ENCODE measurements around the gene CDH23. TPM values are rescaled to one million over a fixed set of nuclear protein-coding genes. Genes with fewer than 3 reads are reported as not detected.
"Not testable (repeated sequence)": the region's sequence is repeated elsewhere in the genome, so short reads cannot be mapped to it uniquely, and the experiment has no call there.

The CDH23 gene
- polyA plus RNA-seq, 4 donors: 0.60 to 2.9 (median 1.5) TPM

DNA sequence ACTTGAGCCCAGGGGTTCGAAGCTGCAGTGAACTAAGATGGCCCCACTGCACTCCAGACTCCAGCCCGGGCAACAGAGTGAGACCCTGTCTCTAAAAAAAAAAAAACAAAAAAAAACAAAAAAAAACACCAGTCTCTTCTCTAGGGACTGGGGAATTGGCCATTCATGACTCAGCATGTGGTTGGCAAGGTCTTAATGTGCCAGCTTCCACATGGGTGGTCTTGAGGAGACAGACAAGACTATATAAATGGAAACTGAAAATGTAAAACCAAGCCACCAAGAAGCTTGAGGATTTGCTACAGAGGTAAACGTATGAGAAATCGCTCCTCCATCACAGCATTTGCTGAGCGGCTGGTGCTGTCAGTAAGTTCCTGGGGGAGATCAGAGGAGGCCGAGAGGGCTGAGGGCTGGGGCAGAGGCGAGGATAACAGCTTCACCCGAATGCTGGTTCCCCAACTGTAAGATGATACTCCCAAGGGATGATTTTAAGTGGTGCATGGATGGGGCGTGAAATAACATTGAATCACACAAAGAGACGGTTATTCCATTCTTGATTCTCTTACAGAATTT lies 194.1 kb downstream of the CDH23 start:
- DNase-seq (ENCODE audit: low read depth in 4 of 4, low spot score in 3 of 4): no peak

DNA sequence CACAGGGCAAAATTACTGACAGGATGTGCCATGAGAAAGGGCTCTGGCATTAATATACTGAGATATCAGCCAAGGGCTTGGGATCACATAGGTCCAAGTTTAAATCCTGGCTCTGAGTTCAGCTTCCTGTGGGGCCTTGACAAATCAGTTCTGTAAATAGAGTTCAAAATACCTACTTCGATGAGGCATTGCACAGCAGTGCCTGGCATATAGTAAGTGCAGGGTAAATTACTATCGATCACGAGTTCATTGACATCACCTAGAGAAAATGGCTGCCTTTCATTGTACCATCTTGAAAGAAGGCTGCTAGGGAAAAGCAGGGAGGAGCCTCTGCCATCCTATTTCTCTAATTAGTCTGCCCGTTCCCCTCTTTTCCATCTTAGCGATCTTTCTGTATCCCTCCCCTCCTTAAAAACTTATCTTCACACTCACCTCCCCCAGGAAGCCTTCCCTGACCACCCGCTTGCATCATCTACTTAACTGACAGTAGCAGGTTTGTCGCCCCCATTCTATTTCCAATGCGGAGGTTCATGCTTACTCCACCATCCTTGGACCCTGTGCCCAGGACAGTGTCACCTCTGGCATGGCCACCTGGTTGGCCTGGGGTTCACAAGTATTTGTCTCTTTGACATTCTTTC lies 198.3 kb downstream of the CDH23 start:
- no peak for DNase-seq (ENCODE audit: low read depth in 4 of 4, low spot score in 3 of 4)

GRCh38 chr10:71595649-71596048 lies 198.9 kb downstream of the CDH23 start:
- no peak for DNase-seq (ENCODE audit: low read depth in 4 of 4, low spot score in 3 of 4)

DNA sequence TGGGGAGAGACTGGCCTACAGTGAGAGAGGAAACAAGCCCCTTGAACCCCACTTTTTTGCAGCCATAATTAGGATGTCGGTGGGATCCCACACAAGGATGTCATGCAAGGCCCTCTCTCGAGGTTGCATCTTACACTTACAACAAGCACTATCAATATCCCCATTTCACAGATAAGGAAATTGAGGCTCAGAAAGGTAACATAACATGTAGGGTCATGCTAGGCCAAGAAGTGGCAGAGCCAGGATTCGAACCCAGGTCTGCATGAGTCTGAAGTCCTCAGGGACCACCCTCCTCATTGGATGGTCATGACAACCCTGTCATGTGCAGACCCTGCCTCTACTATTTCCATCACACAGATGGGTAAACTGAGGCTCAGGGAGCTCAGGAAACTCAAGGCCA lies 199.4 kb downstream of the CDH23 start:
- DNase-seq (ENCODE audit: low read depth in 4 of 4, low spot score in 3 of 4): no peak

DNA sequence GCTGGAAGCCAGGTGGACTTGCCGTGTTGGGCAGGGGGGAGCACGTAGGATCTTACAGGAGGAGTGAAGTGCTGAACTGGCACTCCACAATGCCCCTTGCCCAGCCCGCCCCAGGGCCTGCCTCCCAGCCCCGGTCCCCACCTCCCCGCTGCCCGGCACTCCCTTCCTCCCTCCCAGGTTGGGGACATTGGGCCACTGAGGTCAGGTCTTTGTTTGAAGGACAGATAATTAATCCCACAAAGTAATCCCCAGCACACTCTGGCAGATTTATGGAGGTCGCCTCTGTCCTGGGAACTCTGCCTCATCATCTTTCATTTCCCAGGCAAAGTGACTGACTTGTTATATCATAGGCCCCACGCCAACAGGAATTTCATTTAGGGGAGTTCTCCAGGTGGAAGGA lies 200.0 kb downstream of the CDH23 start:
- DNase-seq (ENCODE audit: low read depth in 4 of 4, low spot score in 3 of 4): no peak

- peak in 1 of 4 donors; percentile 12 for DNase-seq (ENCODE audit: low read depth in 4 of 4, low spot score in 3 of 4)
Observed at GRCh38 chr10:71597821-71598498, 201.2 kb downstream of the CDH23 start.

GRCh38 chr10:71598621-71599055 lies 201.9 kb downstream of the CDH23 start:
- DNase-seq (ENCODE audit: low read depth in 4 of 4, low spot score in 3 of 4): no peak

GRCh38 chr10:71599518-71599917 lies 202.8 kb downstream of the CDH23 start:
- no peak for DNase-seq (ENCODE audit: low read depth in 4 of 4, low spot score in 3 of 4)

- not testable (repeated sequence) for DNase-seq (ENCODE audit: low read depth in 4 of 4, low spot score in 3 of 4)
Observed at GRCh38 chr10:71600242-71600641, 203.5 kb downstream of the CDH23 start.

GRCh38 chr10:71600849-71601248 lies 204.1 kb downstream of the CDH23 start:
- DNase-seq (ENCODE audit: low read depth in 4 of 4, low spot score in 3 of 4): no peak

- no peak for DNase-seq (ENCODE audit: low read depth in 4 of 4, low spot score in 3 of 4)
Observed at GRCh38 chr10:71601273-71601672, 204.6 kb downstream of the CDH23 start.

DNA sequence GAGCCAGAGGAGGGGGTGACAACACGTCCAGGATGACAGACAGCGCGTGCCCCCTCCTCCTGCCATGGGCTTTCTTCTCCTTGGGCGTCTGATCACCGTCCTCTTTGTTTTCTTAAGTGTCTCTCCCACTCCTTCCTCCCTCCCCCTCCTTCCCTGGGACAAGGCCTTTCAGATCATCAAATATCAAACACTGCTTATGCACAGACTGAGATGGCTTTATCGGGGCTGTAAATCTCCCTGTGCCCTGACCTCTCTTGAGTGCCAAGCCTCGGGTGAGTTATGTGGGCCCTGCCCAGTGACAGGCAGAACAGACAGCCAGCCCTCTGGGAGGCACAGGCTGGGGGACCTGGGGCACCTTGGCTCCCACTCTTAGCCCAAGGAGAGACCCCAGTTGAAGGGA lies 206.4 kb downstream of the CDH23 start:
- DNase-seq (ENCODE audit: low read depth in 4 of 4, low spot score in 3 of 4): no peak

- no peak for DNase-seq (ENCODE audit: low read depth in 4 of 4, low spot score in 3 of 4)
Observed at GRCh38 chr10:71603754-71604153, 207.0 kb downstream of the CDH23 start.

GRCh38 chr10:71604324-71605018 lies 207.8 kb downstream of the CDH23 start:
- no peak for DNase-seq (ENCODE audit: low read depth in 4 of 4, low spot score in 3 of 4)

DNA sequence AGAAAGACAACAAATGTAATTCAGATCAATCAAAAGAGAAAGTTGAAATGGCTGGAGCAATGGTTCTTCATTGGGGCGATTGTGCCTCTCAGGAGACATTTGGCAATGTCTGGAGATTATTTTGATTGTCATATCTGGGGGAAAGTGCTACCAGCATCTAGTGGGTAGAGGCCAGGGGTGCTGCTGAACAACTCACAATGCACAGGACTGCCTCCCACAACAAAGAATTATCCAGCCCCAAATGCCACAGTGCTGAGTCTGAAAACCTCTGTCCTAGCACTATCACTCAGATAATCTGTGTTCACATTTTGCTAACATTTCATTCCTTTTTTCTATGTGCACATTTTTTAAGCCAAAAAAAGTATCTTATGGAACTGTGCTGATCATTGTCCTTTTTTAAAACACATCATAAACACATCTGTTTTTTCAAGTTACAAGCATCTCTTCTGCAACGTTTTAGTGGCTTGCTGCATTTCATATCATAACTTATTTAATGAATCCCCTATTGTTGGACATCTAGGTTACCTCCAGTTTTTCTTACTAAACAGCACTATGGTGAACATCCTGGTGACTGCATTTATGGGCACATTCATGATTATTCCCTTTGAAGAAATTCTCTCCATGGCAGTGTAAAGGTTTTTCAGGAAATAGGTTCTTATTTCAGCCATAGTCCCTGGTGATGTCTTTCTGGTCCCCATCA lies 208.7 kb downstream of the CDH23 start:
- no peak for DNase-seq (ENCODE audit: low read depth in 4 of 4, low spot score in 3 of 4)

DNA sequence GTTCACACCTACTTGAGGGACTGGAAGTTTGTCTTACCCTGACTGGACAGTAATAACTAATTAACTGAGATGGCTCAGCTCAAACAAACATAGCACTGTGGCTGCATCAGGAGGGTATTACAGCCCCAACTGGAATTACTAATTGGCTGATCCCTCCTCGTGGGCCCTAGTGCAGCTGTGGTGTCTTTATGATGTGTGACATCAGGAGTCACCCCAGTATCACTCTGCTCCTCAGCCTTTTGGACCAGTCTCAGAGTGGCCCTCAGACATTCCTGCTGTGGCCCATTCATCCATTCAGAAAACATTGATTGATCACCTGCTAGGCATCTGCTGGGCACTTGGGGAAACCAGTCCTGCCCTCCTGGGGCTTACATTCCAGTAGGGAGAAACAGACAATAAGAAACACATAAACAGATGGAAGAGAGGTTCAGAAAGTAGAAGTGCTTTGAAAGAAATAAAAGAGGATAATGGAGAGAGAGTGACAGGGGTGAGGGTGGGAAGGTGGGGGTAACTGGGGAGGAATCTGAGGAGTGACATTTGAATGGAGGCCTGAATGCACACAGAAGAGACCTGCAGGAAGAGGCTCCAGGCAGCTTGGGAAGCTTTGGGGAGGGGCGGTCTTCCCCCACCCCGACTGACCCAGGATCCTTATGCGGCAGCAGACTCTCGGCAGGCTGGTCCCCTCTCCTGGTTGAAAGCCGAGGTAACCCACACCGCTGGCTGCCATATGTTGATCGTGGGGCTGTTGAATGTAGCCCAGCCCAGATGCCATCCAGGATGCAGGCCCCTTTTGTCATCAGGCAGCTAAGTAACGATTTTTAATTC lies 209.7 kb downstream of the CDH23 start:
- DNase-seq (ENCODE audit: low read depth in 4 of 4, low spot score in 3 of 4): no peak

GRCh38 chr10:71607082-71607443 lies 210.3 kb downstream of the CDH23 start:
- DNase-seq (ENCODE audit: low read depth in 4 of 4, low spot score in 3 of 4): no peak

- peak; percentile 43 to 73 (median 58) for DNase-seq (ENCODE audit: low read depth in 4 of 4, low spot score in 3 of 4)
Observed at GRCh38 chr10:71608819-71609768, 212.4 kb downstream of the CDH23 start.

GRCh38 chr10:71610651-71611050 lies 213.9 kb downstream of the CDH23 start:
- no peak for DNase-seq (ENCODE audit: low read depth in 4 of 4, low spot score in 3 of 4)
